DOHH2 (cell line): ENCODE measurements around the gene MYLK3.
A peak's percentile ranks its signal among the peaks of the same experiment; 100 is the strongest.

Experiments used
- H3F3A ChIP-seq: fragments of 200-600 bp; sonication (generic), shearing (Covaris generic); 2 replicates; pipeline ENCODE4 v1.6.0; 2016; ENCODE audit warnings: antibody characterized with exemption, mild to moderate bottlenecking; ENCODE audit not compliant: control insufficient read depth, insufficient read depth
- H3K27ac ChIP-seq: fragments of 200-600 bp; sonication (generic); 2 replicates; pipeline ENCODE4 v1.5.1; 2014; ENCODE audit warnings: low read depth, mild to moderate bottlenecking, low read length, moderate library complexity
- H3K27me3 ChIP-seq: fragments of 200-600 bp; sonication (generic); 2 replicates; pipeline ENCODE4 v1.6.1; 2014; ENCODE audit warnings: mild to moderate bottlenecking, low read length, mixed read lengths; ENCODE audit not compliant: control insufficient read depth
- H3K36me3 ChIP-seq: fragments of 200-600 bp; sonication (generic); 2 replicates; pipeline ENCODE4 v1.6.1; 2014; ENCODE audit warnings: mild to moderate bottlenecking, low read length, moderate library complexity, mixed read lengths; ENCODE audit not compliant: control insufficient read depth
- H3K4me1 ChIP-seq: fragments of 200-600 bp; sonication (generic); 2 replicates; pipeline ENCODE4 v1.6.1; 2014; ENCODE audit warnings: mild to moderate bottlenecking, low read length, mixed read lengths; ENCODE audit not compliant: control insufficient read depth
- H3K4me2 ChIP-seq: fragments of 200-600 bp; sonication (generic); 2 replicates; pipeline ENCODE4 v1.6.0; 2014; ENCODE audit warnings: mild to moderate bottlenecking, low read length, moderate library complexity
- H3K4me3 ChIP-seq: fragments of 200-600 bp; sonication (generic); 2 replicates; pipeline ENCODE4 v1.5.1; 2014; ENCODE audit warnings: mild to moderate bottlenecking, low read length, mixed read lengths
- H3K79me2 ChIP-seq: fragments of 200-600 bp; sonication (generic); 2 replicates; pipeline ENCODE4 v1.6.1; 2014; ENCODE audit warnings: mild to moderate bottlenecking, low read length, mixed read lengths; ENCODE audit not compliant: control insufficient read depth
- H3K9me2 ChIP-seq: fragments of 200-600 bp; sonication (generic); replicated peaks from 2 replicates; pipeline ENCODE4 v1.6.1; 2014; ENCODE audit warnings: mild to moderate bottlenecking, low read length, mixed read lengths; ENCODE audit not compliant: control insufficient read depth
- H3K9me3 ChIP-seq: fragments of 200-600 bp; sonication (generic); 2 replicates; pipeline ENCODE4 v1.6.1; 2014; ENCODE audit warnings: antibody characterized with exemption, low read length, mixed read lengths; ENCODE audit not compliant: control insufficient read depth, insufficient read depth
- H4K20me1 ChIP-seq: fragments of 200-600 bp; sonication (generic); 2 replicates; pipeline ENCODE4 v1.6.0; 2014; ENCODE audit warnings: low read depth, mild to moderate bottlenecking, antibody characterized with exemption, low read length, moderate library complexity; ENCODE audit not compliant: control insufficient read depth, insufficient read depth
- CTCF ChIP-seq: fragments of 200-600 bp; sonication (generic); IDR thresholded peaks from one replicate; pipeline ENCODE4 v1.5.1; 2014; ENCODE audit warnings: antibody characterized with exemption, mild to moderate bottlenecking, low read depth, low read length; ENCODE audit not compliant: poor library complexity, severe bottlenecking
- EZH2phosphoT487 ChIP-seq: fragments of 200-600 bp; sonication (generic); IDR thresholded peaks from 2 replicates; pipeline ENCODE4 v1.6.1; 2017; ENCODE audit warnings: borderline replicate concordance, mild to moderate bottlenecking, antibody characterized with exemption, low read length, moderate library complexity, mixed read lengths

Gene MYLK3

GRCh38 chr16:46783800-46784199, 35.7 kb upstream of the MYLK3 start:
- Histone ChIP-seq H4K20me1 (no peaks in the 10 kb centered on the region), H3K4me2 (no peak overlapping the region), H3K79me2 (no peaks in the 10 kb centered on the region), H3K4me3 (no peak overlapping the region), H3K36me3 (no peaks in the 10 kb centered on the region), H3K4me1 (peaks cover 74% of the 10 kb centered on the region), H3K9me3 (peaks cover 3% of the 10 kb centered on the region; the same call in 1 of the 2 replicates), H3F3A (peaks cover 35% of the 10 kb centered on the region), H3K27ac (no peak overlapping the region), H3K9me2 (no peaks in the 10 kb centered on the region), H3K27me3 (no peaks in the 10 kb centered on the region)
- TF ChIP-seq CTCF = no peak
- TF ChIP-seq EZH2phosphoT487 = no peak

DNA sequence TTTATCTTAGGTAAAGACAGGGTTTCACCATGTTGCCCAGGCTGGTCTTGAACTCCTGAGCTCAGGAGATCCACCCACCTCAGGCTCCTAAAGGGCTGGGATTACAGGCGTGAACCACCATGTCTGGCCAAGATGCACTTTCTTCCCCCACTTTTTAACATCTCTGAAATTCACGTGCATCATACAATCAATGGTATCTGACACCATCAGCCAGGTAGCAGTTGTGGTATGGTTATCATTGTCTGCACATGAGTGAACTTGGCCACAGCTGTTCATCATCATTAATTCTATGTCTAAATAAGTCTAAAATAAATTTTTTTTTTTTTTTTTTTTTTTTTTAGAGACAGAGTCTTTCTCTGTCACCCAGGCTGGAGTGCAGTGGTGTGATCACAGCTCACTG, 34.2 kb upstream of the MYLK3 start:
- TF ChIP-seq EZH2phosphoT487 (no peak), CTCF (no peak)
- H3K27ac ChIP-seq = peak overlapping the region; percentile 39; the same call in 1 of the 2 replicates
- H3K9me2 ChIP-seq = no peaks in the 10 kb centered on the region
- H3K36me3 ChIP-seq = no peaks in the 10 kb centered on the region
- H3K4me1 ChIP-seq = peaks cover 69% of the 10 kb centered on the region
- no peaks in the 10 kb centered on the region for H3K79me2 ChIP-seq
- H3K27me3 ChIP-seq = no peaks in the 10 kb centered on the region
- no peak overlapping the region for H3K4me3 ChIP-seq
- H3K9me3 ChIP-seq = peaks cover 13% of the 10 kb centered on the region; the same call in 1 of the 2 replicates
- peaks cover 21% of the 10 kb centered on the region; the same call in 1 of the 2 replicates for H3F3A ChIP-seq
- H4K20me1 ChIP-seq = no peaks in the 10 kb centered on the region
- H3K4me2 ChIP-seq = peak overlapping the region; percentile 39; the same call in 1 of the 2 replicates

GRCh38 chr16:46777804-46778203, 29.7 kb upstream of the MYLK3 start:
- TF ChIP-seq EZH2phosphoT487 = no peak
- TF ChIP-seq CTCF = no peak
- peaks cover 23% of the 10 kb centered on the region for H3F3A ChIP-seq
- H3K4me2 ChIP-seq = no peak overlapping the region
- H3K9me3 ChIP-seq = peaks cover 13% of the 10 kb centered on the region; the same call in 1 of the 2 replicates
- H3K27me3 ChIP-seq = no peaks in the 10 kb centered on the region
- H3K9me2 ChIP-seq = no peaks in the 10 kb centered on the region
- no peak overlapping the region for H3K27ac ChIP-seq
- no peaks in the 10 kb centered on the region for H3K36me3 ChIP-seq
- peaks cover 65% of the 10 kb centered on the region for H3K4me1 ChIP-seq
- H3K4me3 ChIP-seq = no peak overlapping the region
- H4K20me1 ChIP-seq = no peaks in the 10 kb centered on the region
- no peaks in the 10 kb centered on the region for H3K79me2 ChIP-seq

DNA sequence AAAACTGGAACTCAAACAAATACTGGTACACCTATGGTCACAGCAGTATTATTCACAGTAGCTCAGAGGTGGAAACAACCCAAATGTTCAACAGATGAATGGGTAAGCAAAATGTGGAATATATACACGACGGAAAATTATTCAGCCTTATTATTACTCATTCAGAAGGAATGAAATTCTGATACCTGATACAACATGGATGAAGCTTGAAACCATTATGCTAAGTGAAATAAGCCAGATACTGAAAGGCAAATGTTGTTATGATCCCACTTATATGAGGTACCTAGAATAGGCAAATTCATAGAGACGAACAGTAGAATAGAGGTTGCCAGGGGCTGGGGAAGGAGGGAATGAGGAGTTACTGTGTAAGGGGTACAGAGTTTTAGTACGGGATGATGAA, 27.1 kb upstream of the MYLK3 start:
- Histone ChIP-seq H3K27ac (peak overlapping the region; percentile 93), H3K9me2 (no peaks in the 10 kb centered on the region), H3K9me3 (peaks cover 13% of the 10 kb centered on the region; the same call in 1 of the 2 replicates), H3K4me3 (peak overlapping the region; percentile 57), H3K4me1 (peaks cover 75% of the 10 kb centered on the region), H3K79me2 (no peaks in the 10 kb centered on the region), H3F3A (peaks cover 30% of the 10 kb centered on the region), H3K36me3 (no peaks in the 10 kb centered on the region), H4K20me1 (no peaks in the 10 kb centered on the region), H3K4me2 (peak overlapping the region; percentile 88), H3K27me3 (no peaks in the 10 kb centered on the region)
- TF ChIP-seq EZH2phosphoT487 = no peak
- TF ChIP-seq CTCF = no peak
